SHP77 treated with DMSO at 0.1 percent for 48 hours (cell line): ENCODE results near the gene KANSL3.

Source experiments
- DNase-seq: peaks from one replicate; lab custom pipeline; 2025; lab: John Stamatoyannopoulos, UW

KANSL3 gene

DNA sequence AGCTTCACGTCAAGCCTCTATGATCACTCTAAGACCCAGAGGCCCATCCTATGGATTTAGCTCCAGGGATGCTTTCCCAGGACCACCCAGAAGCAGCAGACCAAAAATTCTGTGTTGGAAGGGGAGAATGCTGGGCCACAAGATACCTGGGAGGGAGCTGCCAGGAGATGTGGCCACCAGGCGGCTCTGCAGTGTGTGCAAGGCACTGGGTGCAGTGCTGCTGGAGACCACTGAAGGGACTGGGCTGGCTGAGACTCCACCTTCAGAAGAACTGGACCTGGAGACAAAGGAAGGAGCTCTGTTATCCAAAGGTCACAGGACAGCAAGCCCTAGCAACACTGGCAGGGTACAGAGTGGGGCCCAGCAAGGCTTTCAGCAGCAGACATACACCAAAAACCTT, 34.0 kb downstream of the KANSL3 start:
- no peak for DNase-seq

DNA sequence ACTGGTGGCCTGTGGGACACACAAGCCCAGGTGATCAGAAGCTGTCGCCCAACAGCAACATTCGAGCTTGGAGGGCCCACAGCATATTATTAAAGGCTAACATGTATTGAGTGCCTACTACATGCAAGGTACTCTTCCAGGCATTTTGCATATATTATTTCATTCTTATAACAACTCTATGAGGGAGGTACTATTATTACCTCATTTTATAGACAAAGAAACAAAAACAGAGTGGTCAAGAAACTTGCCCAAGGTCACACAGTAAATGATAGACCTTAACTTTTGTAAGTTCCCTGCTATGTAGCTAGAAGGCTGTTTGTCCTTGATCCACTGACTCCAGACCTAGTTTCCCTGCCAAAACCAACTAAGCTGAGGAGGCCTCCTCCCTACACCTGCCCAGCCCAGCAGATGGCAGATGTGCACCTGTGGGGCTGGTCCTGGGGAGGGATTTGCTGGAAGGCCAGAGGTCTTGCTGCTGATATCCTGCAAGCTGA, 35.7 kb downstream of the KANSL3 start:
- DNase-seq = no peak

DNA sequence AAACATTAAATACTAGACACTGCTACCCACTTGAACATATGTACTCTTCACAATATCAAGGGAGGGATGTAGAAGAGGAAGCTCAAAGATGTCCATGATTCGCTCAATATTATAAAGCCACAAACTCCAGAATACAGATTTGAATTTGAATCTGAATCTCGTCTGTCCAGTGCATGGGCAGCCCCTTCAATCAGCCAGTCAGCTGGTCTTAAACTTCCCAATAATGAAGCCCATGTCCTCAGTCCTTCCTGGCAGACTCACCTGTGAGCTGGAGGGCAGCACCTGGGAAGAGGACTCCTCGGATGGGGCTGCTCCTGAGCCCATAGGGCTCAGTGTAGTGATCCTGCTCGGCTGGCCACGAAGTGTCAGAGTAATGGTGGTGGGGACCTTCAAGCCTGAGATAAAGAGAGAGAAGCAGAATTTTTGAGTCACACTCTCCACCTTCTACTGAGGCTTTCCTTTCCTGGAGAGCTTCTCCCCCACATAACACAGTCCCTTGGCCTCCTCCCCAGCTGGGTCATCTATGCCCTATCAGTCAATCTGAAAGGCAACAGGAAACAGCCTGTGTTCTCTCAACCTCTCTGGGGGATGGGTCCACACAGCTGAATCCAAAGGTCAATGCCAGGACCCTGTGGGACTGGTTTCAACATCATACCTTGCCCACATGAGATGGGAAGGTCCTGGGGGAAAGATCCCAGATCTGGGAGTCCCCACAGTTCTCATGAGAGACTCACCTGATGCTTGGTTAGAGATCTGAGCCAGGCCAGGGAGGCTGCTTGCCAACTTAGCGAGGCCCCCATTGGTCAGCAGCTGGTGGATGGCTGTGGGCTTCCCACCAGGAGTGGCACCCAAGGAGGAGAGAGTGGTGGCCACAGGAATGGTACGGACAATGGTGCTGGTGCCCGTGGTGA, 36.5 kb downstream of the KANSL3 start:
- DNase-seq = no peak

DNA sequence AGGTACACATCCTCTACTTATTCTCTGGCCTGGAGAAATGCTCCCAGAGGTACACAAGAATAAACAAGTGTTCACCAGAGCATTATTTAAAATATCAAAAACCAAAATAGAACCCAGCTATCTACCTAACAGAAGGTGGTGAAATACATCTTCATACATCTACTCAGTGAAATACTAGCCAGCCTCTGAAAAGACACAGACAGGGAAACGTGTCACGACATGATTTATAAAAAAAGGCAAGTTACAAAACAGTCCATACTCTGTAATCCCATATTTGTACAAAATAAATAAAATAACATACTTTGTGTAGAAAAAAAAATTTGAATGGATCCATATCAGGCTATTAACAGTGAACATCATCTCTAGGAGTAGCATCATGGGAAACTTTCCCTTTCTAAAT, 38.2 kb downstream of the KANSL3 start:
- DNase-seq = no peak

DNA sequence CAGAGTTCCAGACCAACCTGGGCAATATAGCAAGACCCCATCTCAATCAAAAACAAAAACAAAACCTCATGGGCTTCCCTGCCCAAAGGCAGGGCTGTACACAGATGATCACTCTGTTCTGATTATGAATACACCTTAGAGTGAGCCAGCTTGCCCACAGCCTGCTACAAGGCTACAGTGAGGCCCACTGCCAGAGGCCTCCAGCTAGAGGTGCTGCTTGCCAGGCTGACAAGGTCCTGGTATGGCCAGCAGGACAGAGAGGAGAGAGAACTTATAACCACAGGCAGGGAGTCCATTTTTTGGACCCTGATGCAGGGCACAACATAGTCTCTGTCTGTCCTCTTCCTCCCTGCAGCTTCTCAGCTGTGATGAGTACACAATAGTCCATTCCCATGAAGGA, 41.5 kb downstream of the KANSL3 start:
- no peak for DNase-seq

DNA sequence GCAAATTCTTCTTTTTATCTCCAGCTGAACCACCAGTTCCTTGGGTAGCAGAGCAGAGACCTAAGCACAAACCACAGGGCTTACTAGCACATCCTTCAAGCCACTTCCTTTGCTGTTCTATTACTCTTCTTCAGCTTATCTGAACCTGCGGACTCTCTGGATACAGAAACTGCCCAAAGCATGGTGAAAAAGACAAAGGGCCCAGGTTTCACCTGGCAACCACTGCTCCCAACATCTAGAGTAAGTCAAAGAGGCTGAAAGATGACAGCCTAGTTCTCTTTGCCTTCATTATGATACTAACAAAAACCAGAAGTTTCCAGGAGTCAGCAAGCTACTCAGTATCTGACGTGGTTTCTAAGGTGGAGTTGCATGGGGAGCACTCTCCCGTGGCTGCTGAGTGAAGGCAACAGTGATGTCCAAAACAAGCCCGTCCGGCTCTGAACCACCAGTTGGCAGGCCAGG, 43.4 kb downstream of the KANSL3 start:
- DNase-seq = no peak

DNA sequence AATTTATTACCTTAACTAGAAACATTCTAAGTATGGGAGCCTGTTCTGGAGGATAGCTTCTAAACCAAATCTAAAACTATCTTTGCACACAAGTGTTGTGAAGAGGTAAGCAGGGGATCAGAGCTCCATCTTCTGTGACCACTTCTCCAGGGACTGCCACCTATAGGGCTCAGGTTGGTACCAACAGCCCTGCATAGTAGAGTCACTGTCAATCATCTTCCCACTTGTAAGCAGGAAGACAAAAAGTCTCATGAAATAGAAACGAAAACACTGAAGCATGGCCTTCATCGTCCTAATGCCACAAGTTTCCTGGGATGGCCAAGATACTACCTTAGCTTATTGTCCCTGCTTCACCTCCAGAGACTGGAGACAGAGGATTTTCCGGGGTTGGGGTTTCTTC, 43.8 kb downstream of the KANSL3 start:
- no peak for DNase-seq

DNA sequence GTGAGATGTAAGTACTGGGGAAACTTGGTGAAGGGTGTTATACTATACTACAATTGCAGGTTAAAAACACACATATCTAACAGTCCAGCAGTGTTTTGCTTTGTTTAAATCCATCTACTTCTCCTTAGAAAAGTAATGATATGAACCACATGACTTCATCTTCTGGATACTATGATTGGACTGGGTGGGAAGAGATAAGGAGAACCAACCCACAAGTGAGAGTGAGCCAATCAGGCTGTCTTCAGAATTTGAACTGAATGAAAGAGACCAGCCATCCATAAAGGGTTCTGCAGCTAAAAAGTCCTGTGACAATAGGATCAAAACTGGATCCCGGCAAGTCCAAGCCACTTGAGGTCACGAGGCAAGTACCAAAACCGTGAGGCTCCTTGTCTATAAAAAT, 46.6 kb downstream of the KANSL3 start:
- DNase-seq = no peak

DNA sequence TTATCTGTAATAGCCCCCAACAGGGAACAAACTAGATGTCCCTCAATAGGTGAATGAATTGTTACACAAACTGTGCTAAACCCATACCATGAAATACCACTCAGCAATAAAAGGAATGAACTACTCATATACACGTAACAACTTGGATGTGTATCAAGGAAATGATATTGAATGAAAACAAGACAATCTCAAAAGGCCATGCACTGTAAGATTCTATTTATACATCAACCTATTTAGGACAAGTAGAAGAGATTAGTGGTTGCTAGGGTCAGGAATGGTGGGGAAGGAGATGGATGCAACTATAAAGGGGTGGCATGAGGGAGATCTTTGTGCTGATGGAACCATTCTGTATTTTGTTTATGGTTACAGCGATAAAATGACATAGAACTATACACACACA, 47.1 kb downstream of the KANSL3 start:
- DNase-seq = no peak

DNA sequence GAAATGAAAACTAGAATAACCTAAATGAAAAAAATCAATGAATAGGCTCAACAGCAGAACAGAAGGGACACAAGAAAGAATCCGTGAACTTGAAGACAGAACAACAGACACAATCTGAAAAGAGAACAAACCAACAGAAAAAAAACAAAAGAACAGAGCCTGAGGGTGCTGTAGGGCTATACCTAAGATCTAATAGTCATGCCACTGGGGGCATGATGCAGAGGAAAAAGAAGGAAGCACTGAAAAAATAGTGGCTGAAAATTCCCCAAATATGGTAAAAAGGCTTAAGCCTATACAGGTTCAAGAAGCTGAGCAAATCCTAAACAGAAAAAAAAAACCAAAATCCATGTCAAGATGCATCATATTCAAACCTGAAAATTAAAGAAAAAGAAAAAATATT, 50.3 kb downstream of the KANSL3 start:
- DNase-seq = no peak

DNA sequence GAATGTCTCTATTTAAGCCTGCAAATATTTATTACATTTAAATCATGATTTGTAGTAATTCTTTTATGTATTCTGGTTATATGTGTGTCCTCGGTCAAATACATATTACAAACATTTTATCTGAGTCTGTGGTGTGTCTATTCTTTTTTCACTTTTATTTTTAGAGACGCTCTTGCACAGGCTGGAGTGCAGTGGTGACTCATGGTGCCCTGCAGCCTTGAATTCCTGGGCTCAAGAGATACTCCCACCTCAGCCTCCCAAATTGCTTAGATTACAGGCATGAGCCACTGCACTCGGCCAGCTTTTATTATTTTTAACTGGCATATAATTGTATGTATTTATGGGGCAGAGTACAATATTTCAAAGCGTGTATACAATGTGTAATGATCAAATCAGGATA, 54.1 kb downstream of the KANSL3 start:
- DNase-seq = no peak

DNA sequence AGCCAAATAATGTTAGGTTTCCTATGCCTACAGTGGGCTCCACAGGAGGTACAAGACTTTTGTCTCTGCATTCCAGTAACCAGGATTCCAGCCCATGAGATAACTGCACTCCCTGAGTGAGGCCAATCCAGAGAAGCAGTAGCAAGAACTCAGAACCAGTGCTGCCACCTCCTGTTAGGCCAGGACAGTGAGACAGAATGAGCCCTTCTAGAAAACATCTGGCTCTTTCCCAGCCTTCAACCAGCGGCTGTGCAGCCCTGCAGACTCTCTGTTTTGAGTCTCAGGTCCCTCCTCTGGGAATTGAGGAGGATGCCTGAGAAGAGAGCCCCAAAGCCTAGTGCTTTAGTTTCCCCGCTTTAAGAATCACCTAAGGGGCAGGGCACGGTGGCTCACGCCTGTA, 57.3 kb downstream of the KANSL3 start:
- no peak for DNase-seq

DNA sequence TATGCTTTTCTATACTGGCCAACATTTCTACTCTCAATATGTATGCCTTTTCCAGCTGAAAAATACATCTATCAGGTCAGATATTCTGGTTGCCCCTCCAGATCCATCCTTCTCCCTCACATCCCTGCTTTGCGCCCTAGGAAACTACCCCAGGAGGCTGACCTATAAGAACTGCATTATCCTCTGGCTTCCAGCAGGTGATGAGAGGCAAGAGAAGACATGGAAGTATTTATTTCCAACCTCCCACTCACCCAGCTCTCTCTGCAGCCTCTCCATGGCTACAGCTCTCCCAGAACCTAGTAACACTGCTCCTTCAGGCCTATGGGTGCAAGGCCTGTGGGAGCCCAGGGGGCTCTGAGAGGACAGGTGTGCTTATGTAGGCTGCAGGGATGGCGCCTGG, 58.7 kb downstream of the KANSL3 start:
- DNase-seq = no peak

DNA sequence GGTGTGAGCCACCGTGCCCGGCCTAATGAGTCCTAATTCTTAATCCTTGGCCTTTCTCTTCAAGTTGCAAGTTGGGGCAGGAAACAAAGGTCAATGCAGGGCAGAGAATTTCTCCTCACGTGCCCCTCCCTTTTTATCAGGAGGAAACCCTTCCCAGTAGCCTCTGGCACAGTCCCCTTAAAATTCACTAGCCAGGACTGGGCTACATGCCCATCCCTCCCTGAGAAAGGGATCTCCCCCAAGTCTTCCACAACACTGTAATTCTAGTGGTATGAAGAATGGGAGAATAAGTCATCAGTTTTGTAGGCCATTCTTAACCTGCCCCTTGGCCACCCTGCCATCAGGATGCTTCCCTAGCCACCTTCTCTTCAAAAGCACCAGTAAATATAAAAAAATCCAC, 59.4 kb downstream of the KANSL3 start:
- DNase-seq = no peak

DNA sequence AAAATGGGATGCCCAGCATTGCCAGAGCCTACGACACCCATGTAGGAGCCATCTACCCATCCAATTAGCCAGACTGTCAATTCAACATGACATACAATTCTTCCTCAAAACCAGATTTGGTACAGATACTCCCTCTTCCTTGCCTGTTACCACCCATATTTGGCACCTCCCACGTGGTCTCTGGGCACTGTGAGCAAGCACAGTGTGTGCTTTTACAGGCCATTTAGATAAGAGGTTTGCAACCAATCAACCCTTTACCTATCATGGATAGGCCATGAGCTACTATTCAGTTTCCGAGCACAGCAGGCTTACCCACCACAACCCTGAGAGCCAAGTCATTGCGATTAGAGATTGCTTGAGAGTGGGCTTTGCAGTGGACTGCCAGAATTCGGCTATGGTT, 60.6 kb downstream of the KANSL3 start:
- DNase-seq = no peak

DNA sequence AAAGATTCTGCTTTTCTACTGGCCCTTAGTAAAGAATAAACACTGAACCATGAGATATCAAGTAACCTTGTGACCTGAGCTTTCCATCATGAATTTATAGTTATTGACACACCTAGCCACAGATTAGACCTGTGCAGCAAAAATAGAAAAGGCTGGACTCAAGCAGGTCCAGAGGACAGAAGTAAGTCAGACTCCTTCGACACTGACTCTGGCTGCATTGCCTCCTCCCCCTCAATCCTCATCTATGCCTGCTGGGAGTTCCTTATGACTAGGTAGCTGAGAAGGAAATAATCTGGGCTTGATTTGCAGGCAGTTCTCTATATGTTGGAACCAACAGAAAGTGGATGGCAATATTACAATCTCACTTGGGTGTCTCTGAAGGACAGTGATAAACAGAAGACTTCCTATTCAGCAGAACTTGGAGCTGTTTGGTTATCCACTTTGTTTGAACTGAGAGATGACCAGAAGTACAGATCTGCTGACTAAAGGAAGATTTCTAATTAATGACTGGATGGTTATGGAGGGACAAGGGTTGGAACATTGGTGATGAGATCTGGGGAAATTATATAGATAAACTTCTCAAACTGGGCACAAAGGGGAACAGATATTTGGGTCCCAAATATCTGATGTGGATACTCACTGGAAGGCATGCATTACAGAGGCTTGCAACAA, 62.2 kb downstream of the KANSL3 start:
- no peak for DNase-seq

DNA sequence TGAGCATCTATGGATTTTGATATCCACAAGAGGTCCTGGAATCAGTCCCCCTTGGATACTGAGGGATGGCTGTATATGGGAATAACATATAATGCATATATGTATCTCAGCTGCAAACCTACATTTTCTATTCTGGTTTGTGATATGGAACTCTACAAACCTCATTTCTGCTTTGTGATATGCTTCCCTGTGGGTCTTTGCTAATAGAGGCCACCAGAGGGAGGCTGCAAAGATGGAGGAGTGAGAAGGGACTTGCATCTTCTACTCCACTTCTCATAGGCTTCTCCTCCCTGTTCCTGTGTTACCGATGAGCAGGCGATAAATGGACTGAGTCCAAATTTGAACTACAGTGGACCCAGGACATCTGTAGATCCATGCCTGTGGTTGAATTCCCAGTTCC, 63.7 kb downstream of the KANSL3 start:
- no peak for DNase-seq

DNA sequence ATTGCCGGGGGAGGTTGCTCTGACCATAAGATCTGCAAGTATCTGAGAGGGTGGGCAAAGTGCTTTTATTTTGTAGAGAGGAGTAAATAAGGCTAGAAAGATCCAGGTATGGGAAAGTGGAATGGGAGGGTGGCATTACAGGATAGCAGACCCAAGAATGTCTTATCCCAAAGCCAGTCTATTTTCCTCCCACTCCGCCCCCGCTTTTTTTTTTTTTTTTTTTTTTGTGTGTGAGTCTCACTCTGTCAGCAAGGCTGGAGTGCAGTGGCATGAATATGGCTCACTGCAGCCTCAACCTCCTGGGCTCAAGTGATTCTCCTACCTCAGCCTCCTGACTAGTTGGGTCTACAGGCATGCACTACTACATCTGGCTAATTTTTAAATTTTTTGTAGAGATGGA, 70.0 kb downstream of the KANSL3 start:
- DNase-seq = no peak

DNA sequence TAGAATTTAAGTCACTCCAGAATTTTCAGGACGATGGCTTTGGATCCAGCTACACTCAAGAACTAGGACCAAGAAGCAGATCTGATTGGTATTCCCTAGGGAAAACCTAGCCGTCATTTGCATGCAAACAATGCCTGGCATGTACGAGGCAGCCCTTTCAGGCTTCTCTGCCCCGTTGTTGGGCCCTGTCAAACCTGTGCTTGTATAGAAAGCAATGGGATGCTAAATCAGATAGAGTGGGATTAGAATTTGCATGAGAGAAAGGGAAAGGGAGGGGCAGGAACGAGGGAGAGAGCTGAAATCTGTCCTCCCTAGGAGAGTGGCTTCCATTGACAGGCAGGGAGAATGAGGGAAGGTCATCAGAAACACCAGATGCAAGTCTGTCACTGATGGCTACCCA, 73.0 kb downstream of the KANSL3 start:
- DNase-seq = no peak

DNA sequence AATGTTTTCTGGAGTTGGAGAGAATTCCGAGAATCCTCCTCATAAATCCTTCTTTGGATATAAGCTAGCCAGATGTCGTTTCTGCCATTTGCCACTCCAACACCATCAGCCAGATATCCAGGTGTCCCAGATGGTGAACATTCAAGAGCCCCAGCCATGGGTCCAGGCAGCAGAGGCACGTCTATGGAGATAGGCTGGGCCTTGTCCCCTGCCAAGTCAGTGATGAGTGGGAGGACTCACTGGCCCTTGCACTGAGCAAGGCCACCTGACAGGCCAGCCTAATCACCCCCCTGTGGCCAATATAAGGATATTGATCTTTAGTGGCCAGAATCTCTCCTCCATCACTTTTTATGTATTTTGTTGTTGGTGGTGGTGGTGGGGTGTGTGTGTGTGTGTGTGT, 73.5 kb downstream of the KANSL3 start:
- DNase-seq = no peak

DNA sequence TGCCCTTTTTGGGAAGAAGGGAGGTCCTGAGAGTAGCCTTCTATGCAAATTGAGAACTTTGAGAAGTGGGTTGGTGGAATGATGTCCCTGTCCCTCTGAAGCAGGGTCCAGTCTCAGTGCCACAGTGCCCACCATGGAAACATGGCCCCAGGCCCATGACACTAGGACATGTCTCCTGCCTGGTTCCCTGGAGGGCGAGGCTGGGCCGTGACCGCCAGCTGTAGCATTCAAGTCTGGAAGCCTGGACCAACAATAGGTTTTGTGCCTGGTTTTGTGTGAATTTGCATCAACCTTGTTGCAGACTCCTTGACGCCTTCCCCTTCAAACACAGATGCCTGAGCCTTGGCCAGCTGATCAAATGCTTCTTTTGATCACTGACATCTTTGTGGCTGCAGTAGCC, 74.1 kb downstream of the KANSL3 start:
- DNase-seq = no peak

DNA sequence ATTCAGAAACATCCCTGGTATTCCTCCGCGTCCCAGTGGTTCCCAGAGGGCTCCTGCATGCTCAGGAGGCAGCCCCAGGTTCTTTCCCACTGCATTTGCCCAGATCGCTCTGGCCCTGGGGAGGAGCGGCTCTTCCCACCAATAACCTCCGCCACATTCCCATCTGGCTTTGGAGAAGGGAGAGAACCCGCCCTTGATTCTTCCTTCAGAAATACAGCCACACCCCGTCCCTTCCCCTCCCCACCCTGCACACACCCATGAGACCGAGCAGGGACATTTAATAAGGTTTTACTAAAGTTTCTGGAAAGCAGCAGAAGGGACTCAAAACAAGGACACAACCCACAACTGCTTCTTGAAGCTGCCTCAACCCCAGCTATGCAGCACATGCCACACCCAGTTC, 79.6 kb downstream of the KANSL3 start:
- no peak for DNase-seq

DNA sequence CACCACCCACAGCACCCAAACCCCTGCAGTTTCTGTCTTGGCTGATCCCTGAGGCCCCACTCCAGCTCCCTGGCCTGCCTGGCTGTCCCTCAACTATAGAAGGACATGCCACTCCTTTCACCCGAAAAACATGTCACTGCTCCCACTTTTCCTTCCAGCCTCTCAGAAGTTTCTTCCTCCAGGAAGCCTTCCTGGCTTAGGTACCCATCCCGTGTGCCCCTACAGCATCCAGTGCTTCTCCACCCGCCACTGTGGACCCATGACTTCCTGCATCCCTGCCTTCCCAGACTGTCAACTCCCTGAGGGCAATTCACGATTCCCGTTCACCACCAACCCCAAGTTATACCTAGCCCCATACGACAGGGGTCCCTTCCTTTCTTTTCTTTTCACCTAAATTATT, 80.1 kb downstream of the KANSL3 start:
- no peak for DNase-seq
